ENCODE results near the gene PCDHGA1.

PCDHGA1 gene

DNA sequence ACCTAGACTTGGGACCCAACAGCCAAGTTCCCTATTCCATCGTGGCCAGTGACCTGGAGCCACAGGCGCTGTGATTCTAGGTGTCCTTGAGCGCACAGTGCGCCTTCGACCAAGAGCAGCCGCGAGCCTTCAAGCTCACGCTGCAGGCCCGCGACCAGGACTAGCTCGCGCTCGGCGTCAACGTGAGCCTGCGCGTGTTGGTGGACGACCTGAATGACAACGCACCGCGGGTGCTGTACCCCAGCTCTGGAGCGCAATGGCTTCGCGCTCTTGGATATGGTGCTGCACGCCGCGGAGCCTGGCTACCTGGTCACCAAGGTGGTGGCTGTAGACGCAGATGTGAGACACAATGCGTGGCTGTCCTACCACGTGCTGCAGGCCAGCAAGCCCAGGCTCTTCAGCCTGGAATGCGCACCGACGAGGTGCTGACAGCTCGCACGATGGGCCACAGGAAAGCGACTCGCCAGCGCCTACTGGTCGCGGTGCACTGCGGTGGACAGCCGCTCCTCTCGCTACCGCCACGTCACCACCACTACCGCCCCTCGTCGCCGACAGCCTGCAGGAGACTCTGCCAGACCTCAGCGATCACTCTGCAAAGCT, 111.4 kb downstream of the PCDHGA1 start:
- no peak for DNase-seq (ENCODE audit: low read depth)

GRCh38 chr5:141465351-141465750, 135.0 kb downstream of the PCDHGA1 start:
- DNase-seq (ENCODE audit: low read depth), result no peak

- peak; percentile 92 for DNase-seq (ENCODE audit: low read depth)
Measured at GRCh38 chr5:141475625-141476131, 145.4 kb downstream of the PCDHGA1 start, which contains the start of gene PCDHGC3. Gene PCDHGC3, plus strand, starts transcription at chr5:141475966. Its CDS starts 151 bp downstream, at chr5:141476117.

DNA sequence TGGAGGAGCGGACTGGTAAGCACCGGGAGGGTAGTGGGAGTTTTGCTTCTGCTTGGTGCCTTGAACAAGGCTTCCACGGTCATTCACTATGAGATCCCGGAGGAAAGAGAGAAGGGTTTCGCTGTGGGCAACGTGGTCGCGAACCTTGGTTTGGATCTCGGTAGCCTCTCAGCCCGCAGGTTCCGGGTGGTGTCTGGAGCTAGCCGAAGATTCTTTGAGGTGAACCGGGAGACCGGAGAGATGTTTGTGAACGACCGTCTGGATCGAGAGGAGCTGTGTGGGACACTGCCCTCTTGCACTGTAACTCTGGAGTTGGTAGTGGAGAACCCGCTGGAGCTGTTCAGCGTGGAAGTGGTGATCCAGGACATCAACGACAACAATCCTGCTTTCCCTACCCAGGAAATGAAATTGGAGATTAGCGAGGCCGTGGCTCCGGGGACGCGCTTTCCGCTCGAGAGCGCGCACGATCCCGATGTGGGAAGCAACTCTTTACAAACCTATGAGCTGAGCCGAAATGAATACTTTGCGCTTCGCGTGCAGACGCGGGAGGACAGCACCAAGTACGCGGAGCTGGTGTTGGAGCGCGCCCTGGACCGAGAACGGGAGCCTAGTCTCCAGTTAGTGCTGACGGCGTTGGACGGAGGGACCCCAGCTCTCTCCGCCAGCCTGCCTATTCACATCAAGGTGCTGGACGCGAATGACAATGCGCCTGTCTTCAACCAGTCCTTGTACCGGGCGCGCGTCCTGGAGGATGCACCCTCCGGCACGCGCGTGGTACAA, 146.0 kb downstream of the PCDHGA1 start:
- DNase-seq (ENCODE audit: low read depth), result peak; percentile 69

DNA sequence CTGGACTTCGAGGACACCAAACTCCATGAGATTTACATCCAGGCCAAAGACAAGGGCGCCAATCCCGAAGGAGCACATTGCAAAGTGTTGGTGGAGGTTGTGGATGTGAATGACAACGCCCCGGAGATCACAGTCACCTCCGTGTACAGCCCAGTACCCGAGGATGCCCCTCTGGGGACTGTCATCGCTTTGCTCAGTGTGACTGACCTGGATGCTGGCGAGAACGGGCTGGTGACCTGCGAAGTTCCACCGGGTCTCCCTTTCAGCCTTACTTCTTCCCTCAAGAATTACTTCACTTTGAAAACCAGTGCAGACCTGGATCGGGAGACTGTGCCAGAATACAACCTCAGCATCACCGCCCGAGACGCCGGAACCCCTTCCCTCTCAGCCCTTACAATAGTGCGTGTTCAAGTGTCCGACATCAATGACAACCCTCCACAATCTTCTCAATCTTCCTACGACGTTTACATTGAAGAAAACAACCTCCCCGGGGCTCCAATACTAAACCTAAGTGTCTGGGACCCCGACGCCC, 146.8 kb downstream of the PCDHGA1 start:
- no peak for DNase-seq (ENCODE audit: low read depth)

- no peak for DNase-seq (ENCODE audit: low read depth)
Measured at GRCh38 chr5:141477815-141478214, 147.5 kb downstream of the PCDHGA1 start.

GRCh38 chr5:141478321-141478945, 148.1 kb downstream of the PCDHGA1 start:
- no peak for DNase-seq (ENCODE audit: low read depth)

- DNase-seq (ENCODE audit: low read depth), result no peak
Measured at GRCh38 chr5:141479776-141480175, 149.5 kb downstream of the PCDHGA1 start.

DNA sequence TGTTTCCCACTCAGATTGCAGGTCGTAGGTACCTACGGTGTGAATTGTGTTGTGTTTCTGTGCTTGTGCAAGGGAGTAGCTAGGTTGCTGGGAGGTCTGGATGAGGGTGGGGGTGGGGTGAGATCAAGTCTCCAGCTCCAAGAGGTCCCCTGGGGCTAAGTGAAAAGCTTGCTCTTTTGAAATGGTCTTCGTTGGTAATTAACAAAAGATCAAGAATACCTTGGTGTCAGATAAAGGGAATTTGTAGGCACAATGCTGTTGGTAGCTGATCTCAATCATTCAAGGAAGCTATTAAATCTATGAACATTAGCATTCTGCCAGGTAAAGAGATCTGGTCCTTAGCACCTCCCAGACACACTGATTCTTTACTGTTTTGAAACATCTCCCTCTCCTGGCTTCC, 153.6 kb downstream of the PCDHGA1 start:
- DNase-seq (ENCODE audit: low read depth), result no peak

- DNase-seq (ENCODE audit: low read depth), result no peak
Measured at GRCh38 chr5:141484310-141484640, 154.0 kb downstream of the PCDHGA1 start.

GRCh38 chr5:141484641-141485311, 154.5 kb downstream of the PCDHGA1 start, which contains the start of gene PCDHGC4:
Gene PCDHGC4, plus strand, starts transcription at chr5:141485030. Its CDS starts 144 bp downstream, at chr5:141485174.
- DNase-seq (ENCODE audit: low read depth), result no peak

- no peak for DNase-seq (ENCODE audit: low read depth)
Measured at GRCh38 chr5:141485321-141486055, 155.2 kb downstream of the PCDHGA1 start.

GRCh38 chr5:141486091-141486490, 155.8 kb downstream of the PCDHGA1 start:
- DNase-seq (ENCODE audit: low read depth), result no peak

DNA sequence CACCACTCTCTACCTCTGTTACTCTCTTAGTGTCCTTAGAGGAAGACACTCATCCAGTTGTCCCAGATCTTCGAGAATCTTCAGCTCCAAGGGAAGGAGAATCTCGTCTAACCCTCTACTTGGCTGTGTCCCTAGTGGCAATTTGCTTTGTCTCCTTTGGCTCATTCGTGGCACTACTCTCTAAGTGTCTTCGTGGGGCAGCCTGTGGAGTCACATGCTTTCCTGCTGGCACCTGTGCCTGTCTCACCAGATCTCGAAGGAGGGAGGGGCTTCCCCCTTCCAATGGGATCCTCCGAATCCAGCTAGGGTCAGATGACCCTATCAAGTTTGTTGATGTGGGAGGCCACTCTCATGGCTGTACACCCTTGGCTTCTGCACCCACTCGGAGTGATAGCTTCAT, 156.8 kb downstream of the PCDHGA1 start:
- no peak for DNase-seq (ENCODE audit: low read depth)

DNA sequence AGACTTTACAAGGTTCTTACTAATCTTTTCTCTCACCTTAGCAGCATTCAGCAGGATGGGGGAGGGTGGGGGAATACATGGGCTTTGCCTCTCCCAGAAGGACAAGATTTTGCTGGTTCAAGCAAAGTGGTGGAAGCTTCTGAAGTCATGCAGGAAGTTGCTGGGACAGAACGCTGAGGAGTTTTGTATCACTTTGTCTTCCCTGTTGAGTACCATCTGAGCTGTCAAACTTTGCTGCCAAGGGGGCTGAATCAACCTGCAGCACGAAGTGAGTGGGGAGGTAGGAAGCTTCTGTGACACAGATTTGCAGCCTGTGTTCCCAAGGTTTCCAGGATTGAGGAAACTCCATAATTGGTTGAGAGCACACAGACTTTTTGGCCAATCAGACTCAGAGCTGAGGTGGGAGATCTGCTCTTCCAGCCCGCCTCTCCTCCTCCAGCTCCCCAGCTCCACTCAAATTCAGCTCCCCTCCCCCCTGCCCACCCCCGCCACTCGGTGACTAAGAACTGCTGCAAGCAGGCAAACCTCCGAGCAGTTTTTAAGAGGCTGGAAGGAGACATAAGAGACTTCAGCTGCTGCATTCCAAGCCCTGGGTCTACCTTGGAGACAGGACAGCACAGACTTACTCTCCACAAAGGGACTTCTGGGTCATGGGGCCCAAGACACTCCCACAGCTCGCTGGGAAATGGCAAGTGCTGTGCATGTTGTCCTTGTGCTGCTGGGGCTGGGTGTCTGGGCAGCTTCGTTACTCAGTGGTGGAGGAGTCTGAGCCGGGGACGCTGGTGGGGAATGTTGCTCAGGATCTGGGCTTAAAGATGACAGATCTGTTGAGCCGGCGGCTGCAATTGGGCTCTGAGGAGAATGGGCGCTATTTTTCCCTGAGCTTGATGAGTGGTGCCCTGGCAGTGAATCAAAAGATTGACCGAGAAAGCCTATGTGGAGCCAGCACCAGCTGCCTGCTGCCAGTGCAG, 158.6 kb downstream of the PCDHGA1 start, which contains the start of gene PCDHGC5:
Gene PCDHGC5, plus strand, starts transcription at position 491 of the 971 bp plus-strand sequence. Its CDS starts 160 bp downstream, at position 651.
- DNase-seq (ENCODE audit: low read depth), result peak; percentile 69

DNA sequence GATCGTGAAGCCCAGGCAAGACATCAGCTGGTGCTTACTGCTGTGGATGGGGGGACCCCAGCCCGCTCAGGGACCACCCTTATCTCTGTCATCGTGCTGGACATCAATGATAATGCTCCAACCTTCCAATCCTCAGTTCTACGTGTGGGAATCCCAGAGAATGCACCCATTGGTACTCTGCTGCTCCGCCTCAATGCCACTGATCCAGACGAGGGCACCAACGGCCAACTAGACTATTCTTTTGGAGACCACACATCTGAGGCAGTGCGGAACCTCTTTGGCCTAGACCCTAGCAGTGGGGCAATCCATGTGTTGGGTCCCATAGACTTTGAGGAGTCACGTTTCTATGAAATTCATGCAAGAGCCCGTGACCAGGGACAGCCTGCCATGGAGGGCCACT, 159.5 kb downstream of the PCDHGA1 start:
- DNase-seq (ENCODE audit: low read depth), result no peak

DNA sequence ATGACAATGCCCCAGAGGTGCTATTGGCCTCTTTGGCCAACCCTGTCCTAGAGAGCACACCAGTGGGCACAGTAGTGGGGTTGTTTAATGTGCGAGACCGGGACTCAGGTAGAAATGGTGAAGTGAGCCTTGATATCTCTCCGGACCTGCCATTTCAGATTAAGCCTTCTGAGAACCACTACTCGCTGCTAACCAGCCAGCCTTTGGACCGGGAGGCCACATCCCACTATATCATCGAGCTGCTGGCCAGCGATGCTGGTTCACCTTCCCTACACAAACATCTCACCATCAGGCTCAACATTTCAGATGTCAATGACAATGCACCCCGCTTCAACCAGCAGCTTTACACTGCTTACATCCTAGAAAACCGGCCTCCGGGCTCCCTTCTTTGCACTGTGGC, 160.0 kb downstream of the PCDHGA1 start:
- no peak for DNase-seq (ENCODE audit: low read depth)

DNA sequence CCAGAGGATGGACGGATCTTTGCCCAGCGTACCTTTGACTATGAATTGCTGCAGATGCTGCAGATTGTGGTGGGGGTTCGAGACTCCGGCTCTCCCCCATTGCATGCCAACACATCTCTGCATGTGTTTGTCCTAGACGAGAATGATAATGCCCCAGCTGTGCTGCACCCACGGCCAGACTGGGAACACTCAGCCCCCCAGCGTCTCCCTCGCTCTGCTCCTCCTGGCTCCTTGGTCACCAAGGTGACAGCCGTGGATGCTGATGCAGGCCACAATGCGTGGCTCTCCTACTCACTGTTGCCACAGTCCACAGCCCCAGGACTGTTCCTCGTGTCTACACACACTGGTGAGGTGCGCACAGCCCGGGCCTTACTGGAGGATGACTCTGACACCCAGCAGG, 160.5 kb downstream of the PCDHGA1 start:
- DNase-seq (ENCODE audit: low read depth), result no peak

DNA sequence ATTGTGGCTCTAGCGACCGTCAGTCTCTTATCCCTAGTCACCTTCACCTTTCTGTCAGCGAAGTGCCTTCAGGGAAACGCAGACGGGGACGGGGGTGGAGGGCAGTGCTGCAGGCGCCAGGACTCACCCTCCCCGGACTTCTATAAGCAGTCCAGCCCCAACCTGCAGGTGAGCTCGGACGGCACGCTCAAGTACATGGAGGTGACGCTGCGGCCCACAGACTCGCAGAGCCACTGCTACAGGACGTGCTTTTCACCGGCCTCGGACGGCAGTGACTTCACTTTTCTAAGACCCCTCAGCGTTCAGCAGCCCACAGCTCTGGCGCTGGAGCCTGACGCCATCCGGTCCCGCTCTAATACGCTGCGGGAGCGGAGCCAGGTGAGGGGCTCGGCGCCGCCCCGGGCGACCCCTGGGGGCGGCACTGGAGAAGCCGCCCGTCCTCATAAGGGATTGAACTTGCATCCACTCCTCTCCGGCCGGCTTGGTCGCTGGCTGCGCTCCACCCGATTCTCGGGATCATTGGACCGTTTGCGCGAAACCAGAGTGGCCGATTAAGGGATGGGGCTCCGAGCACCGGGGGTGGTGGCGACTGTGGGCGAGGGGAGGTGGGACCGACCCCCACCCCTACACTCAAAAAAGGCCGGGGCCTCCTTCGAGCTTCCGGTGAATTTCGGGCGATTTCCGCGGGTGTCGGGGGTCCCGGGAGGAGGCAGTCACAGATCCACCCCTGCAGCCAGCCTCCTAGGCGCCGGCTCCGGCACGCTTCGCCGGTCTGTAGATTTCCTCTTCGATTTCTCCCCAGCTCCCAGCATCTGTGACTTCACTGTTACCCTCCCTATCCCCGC, 161.2 kb downstream of the PCDHGA1 start:
- DNase-seq (ENCODE audit: low read depth), result no peak
